Activated CD4-positive, alpha-beta T cell treated with anti-CD3 and anti-CD28 coated beads, Interleukin-2, Interleukin-6, amounts not matched to agents 100 ng/mL and 50 ng/mL, durations not matched to agents 16 hours and 8 hours (primary cell): ENCODE results near the gene ATMIN.
A peak's percentile ranks its signal among the peaks of the same experiment; 100 is the strongest.

Experiments used
- DNase-seq: peaks from one replicate; pipeline ENCODE4 v3.0.0-alpha.2; 2020

The ATMIN gene

DNA sequence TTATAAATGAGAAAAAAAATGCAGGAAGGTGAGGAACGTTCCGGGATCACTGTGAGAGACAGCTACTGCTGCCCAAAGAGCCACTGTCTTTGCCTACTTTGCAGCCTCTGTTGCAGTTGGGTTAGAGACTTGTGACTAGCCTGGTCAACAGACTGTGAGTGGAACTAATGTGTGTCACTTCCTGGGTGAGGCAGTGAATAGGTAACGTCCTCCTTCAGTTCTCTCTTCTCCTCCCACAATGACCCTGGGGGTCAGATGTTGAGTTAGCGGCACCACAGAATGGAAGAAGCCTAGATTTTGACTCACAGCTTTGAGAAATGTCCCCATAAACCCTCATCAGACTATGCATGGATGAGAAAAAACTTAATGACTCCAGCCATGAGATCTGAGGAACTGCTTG is 36.2 kb downstream of the ATMIN start:
- DNase-seq: no peak

DNA sequence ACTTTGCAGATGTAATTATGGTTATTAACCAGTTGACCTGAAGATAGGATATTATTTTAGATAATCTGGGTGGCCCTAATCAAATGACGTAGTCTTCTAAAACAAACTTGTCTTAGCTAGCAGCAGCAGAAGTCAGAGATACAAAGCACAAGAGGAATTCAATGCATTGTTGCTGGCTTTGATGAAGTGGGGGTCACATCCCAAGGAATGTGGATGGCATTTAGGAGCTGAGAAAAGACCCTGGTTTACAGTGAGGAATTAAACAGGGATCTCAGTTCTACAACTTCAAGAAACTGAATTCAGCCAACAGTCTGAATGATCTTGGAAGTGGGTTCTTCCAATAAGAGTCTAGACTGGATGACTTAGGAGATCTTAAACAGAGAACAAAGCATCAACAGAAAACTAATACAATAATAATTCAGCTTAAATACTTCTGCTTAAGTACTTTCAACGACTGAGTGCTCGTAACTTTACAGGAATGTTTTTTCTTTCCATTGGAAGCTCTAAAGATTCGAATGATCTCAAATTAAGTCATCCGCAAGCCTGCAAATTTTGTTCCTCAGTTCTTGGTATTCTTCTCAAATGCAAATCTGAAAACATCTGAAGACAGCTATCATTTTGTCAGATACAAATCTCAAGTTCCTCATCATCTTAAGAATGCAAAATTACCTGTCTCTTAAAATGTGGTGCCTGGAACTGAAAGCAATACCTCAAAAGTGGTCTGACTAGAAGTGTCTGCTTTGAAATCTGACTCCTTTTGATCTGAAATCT is 38.1 kb downstream of the ATMIN start:
- DNase-seq: no peak

DNA sequence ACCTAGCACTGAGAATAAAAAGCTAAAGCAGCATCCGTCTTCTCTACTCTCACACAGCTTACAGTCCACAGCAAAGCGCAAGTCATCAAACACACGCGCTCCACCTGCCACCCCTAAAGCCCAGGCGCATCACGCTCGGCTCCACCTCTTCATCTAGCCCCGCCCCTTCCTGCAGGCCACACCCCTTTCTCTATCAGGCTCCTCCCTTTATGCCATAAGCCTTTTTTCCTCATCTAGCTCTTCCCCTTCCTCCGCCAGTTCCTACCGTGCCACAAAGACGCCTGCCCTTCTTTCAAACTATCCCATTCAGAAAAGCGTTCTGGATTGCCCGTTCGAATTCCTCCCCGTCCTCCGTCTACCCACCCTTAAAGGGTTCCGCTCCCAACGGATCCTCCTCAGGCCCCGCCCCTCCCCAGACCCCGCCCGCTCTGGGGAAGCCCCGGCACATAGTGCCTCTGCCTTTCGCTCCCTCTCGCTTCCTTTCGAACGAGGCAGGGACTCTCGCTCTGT is 41.0 kb downstream of the ATMIN start:
- DNase-seq: peak; percentile 93

DNA sequence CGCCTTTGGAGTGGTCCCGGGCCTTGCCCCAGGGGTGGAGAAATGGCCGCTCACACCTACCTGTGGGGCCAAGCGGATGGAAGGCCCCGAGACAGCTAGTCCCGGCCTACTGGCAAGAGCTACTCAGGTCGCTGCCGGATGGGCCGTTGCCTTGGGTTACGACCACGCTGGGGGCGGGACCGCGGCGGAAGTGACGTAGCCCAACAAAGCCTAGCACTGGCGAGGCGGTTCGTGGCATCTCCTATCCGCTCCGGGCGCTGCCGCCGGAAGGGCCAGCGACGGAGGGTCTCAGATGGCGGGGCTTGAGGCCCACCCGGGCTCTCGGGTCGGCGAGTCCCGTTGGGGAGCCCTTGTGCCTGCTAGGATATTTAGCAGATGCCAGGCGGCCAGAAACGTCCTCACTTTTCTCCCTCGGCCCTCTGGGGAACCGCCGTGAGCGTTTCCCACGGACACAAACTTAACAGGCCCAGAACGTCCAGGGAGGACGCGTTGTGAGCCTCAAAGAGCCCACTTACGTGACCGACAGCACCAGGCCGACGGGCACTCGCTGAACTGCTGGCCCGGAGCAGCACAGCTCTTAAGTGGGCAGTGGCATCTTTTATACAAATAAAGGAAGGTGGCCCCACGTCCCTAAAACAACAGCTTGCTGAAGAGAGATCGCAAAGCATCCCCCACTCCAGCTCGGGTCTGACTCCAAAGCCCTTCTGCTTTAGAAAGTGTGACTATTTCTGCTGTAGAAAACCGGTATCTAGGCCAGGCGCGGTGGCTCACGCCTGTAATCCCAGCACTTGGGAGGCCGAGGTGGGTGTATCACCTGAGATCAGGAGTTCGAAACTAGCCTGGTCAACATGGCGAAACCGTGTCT is 41.7 kb downstream of the ATMIN start, which contains the start of gene C16orf46:
Gene C16orf46, minus strand, starts transcription at position 163 of the 865 bp plus-strand sequence. CDS start 13,283 bp downstream, outside the sequence.
- DNase-seq: peak; percentile 98

DNA sequence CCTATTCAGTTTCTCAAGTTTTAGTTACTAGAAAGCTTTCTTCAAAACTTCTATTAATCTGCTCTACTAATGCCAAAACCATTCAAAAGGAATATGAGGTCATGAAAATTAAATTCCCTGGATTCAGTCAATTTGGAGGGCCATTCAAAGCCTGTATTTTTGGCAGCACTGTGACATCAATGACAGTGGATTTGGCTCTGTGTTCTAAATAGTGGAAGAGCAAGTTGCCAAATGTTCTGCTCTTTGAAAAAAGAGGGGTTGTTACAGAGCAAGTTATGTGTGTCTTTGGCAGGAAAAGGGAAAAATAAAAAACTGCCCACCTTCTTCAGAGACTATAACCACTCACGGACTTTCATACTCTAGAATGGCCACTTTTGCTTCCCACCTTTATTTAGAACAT is 44.6 kb downstream of the ATMIN start:
- DNase-seq: no peak

DNA sequence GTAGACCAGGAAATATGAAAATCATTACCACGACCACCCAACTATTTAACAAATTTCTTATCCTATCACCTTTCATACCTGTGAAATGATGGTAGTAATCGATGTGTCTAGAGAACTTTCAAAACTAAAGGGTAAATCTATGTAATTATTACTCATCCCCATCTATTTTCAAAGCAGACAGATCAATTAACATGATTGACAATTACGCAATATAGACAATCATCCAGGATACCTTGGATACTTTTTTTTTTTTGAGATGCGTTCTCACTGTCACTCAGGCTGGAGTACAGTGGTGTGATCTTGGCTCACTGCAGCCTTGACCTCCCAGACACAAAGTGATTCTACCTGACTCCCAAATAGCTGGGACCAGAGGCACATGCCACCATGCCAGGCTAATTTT is 45.4 kb downstream of the ATMIN start:
- no peak for DNase-seq

DNA sequence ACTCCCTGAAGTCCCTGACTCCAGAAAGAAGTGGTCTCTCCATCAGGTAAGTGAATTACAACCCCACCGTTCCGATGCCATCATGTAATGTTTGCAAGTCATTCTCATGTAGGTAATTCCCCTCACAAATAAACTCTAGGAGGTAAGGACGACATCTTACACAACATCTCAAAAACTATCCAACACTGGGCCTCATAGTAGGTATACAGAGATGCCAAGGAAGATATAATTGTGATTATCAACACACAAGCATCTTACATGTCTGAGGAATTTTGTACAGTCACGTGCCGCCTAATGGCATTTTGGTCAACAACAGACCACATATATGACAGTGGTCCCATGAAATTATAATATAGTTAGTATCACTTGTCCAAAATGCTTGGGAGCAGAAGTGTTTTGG is 53.2 kb downstream of the ATMIN start:
- DNase-seq: no peak

DNA sequence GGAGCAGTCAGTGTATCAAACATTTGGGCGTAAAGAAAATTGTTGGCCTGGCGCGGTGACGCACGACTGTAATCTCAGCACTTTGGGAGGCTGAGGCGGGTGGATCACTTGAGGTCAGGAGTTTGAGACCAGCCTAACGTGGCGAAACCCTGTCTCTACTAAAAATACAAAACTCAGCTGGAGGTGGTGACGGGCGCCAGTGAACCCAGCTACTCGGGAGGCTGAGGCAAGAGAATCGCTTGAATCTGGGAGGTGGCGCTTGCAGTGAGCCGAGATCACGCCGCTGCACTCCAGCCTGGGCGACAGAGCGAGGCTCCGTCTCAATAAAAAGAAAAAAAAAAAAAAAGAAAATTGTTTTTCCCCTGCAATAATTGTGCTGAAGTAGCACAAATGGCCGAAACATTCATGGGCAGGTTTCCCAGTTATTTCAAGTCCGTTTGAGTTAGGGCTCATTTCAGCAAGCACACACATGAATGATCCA is 59.2 kb downstream of the ATMIN start:
- no peak for DNase-seq

DNA sequence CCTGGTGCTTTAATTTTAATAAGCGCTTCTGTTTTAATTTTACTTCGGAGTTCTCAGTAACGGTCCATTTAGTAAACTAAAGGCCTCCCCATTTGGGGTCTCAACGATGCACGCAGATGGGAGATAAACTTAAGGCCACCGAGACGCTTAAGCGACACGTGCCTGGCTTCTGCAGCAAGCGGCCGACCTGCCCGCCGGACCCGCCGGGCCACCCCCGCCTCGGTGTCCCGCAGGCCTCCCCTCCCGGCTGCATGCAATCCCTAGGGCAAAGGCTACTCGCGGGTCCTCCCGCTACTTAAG is 60.0 kb downstream of the ATMIN start:
- DNase-seq: no peak

DNA sequence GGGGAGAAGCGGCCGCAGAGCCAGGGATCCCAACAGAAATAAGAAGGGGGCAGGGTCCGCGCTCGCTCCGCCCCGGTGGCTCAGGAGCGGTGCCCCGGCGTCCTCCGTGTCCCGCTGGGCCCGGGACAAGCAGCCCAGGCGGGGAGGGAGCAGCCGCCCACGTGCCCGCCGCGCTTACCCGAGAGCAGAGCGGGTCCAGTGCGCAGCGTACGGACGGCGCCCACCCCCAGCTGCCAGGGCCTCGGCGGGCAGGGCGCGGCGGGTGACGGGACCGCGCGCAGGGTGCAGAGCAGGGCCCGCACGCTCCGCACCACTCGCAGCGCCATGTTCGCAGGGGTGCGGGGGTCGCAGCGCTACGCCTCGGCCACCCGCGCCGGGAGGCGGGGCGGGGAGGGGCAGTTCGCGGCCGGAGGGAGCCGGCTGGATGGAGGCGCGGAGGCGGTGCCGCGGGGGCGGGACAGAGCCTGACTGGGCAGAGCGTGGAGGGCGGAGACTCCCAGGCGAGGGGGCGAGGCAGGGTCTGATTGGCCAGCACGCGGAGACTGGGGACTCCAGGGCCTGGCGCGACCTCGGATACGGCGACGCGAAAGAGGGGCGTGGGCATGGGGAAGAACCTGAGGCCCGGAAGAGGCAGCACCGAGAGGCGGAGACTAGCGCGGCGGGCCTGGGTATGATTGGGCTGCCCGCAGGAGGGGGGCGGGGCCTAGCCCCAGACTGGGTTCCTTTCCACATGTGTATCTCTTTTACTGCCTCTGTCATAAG is 60.5 kb downstream of the ATMIN start, which contains the start of gene GCSH:
Gene GCSH, minus strand, starts transcription at position 443 of the 762 bp plus-strand sequence. Its CDS starts 117 bp downstream, at position 326.
- peak; percentile 99 for DNase-seq

DNA sequence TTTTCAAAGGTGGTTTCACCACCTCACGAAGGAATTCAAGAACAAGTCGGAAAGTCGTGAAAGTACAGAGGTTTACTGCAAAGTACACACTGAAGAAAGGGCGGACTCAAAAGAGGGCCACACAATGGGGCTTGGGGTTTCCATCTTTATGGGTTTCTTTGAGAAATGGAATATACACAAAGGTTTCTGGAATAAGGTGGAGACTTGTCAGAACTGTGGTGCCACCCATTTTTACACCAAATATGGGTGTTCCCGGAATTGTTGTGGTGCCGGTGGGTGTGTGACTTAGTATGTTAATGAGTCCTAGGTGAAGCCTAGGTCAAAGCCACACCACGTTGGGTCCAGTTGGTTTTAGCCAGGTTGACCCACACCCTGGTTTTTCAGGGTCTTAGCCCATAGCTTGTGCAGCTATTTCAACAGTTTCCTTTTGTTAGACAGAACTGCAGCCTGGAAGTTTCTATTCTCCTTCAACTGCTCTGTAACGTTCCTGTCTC is 61.1 kb downstream of the ATMIN start:
- DNase-seq: no peak
